ENCODE results near the gene NCMAP. TPM values are rescaled to one million over a fixed set of nuclear protein-coding genes. Genes with fewer than 3 reads are reported as not detected.

Gene NCMAP
- total RNA-seq, 2 experiments from 2014 or later, result 0.99 to 1.1 TPM

DNA sequence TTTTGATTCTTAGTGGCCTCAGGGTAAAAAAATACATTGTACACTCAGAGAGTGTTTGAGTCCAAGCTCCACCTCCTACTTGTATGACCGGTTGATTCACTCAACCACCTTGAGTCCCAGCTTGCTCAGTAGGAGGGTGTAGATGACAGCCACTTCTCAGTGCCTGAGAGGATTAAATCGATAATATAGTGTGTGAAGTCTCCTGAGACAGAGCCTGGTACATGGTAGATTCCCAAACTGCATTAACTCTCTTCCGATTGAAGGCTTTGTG lies 38.4 kb downstream of the NCMAP start:
- ChIA-PET POLR2A (no interaction called here), CTCF (ENCODE audit: unreplicated experiment) (no interaction called here)
- no peak overlapping the region for H3K27ac ChIP-seq (ENCODE audit: low read depth, low read length, poor library complexity, severe bottlenecking)
- H3K9me2 ChIP-seq (ENCODE audit: insufficient read depth, low read length), result no peaks in the 10 kb centered on the region
- no peaks in the 10 kb centered on the region for H3K36me3 ChIP-seq (ENCODE audit: insufficient read depth, low read length)
- no peak for DNase-seq (ENCODE audit: low spot score)
- intact Hi-C loops (cut with micrococcal nuclease; ENCODE audit: unreplicated experiment), result loop anchor here (5.0 kb wide), 1 partner anchor 43 kb away; no protein-coding TSS in a partner anchor
- H2AFZ ChIP-seq (ENCODE audit: low read length), result no peak overlapping the region
- H3K4me2 ChIP-seq (ENCODE audit: low read length), result no peak overlapping the region
- H3K4me3 ChIP-seq (ENCODE audit: low read depth, low read length, poor library complexity, severe bottlenecking), result no peak overlapping the region
- no peaks in the 10 kb centered on the region for H4K20me1 ChIP-seq (ENCODE audit: insufficient read depth, low read length)
- H3K4me1 ChIP-seq (ENCODE audit: insufficient read depth, low read length, poor library complexity, severe bottlenecking), result no peaks in the 10 kb centered on the region
- TF ChIP-seq EZH2phosphoT487 (IDR thresholded peaks at IDR 0.05; ENCODE audit: borderline replicate concordance, low read depth, low read length) (no peak), CTCF (conservative IDR thresholded peaks at IDR 0.05; ENCODE audit: low read length) (no peak)
- H3K79me2 ChIP-seq (ENCODE audit: insufficient read depth, low read depth, low read length), result no peaks in the 10 kb centered on the region
- no peaks in the 10 kb centered on the region for H3K9me3 ChIP-seq (ENCODE audit: low read length)
- BruUV-seq (replicated peaks), result no TSS peak

DNA sequence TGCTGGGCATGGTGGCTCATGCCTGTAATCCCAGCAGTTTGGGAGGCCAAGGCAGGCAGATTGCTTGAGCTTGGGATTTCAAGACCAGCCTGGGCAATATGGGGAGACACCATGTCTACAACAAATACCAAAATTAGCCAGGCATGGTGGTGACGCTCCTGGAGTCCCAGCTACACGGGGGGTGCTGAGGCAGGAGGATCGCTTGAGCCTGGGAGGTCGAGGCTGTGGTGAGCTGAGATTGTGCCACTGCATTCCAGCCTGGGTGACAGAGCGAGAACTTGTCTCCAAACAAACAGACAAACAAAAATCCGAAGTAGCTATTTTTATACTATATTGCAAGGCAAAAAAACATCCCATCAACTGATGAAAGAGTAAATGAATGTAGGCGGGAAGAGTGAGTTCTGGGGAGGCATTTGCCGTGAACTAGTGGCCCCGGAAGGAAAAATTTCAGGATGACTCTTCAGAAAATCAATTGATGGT lies 40.6 kb downstream of the NCMAP start:
- Histone ChIP-seq H3K4me1 (ENCODE audit: insufficient read depth, low read length, poor library complexity, severe bottlenecking) (no peaks in the 10 kb centered on the region), H3K9me2 (ENCODE audit: insufficient read depth, low read length) (no peaks in the 10 kb centered on the region), H4K20me1 (ENCODE audit: insufficient read depth, low read length) (no peaks in the 10 kb centered on the region), H3K4me2 (ENCODE audit: low read length) (no peak overlapping the region), H3K79me2 (ENCODE audit: insufficient read depth, low read depth, low read length) (no peaks in the 10 kb centered on the region), H2AFZ (ENCODE audit: low read length) (no peak overlapping the region), H3K27ac (ENCODE audit: low read depth, low read length, poor library complexity, severe bottlenecking) (no peak overlapping the region), H3K9me3 (ENCODE audit: low read length) (no peaks in the 10 kb centered on the region), H3K4me3 (ENCODE audit: low read depth, low read length, poor library complexity, severe bottlenecking) (no peak overlapping the region), H3K36me3 (ENCODE audit: insufficient read depth, low read length) (no peaks in the 10 kb centered on the region)
- ChIA-PET POLR2A (no interaction called here), CTCF (ENCODE audit: unreplicated experiment) (no interaction called here)
- no peak for DNase-seq (ENCODE audit: low spot score)
- TF ChIP-seq CTCF (conservative IDR thresholded peaks at IDR 0.05; ENCODE audit: low read length) (no peak), EZH2phosphoT487 (IDR thresholded peaks at IDR 0.05; ENCODE audit: borderline replicate concordance, low read depth, low read length) (no peak)
- intact Hi-C loops (cut with micrococcal nuclease; ENCODE audit: unreplicated experiment), result no loop called here
- no TSS peak for BruUV-seq (replicated peaks)

DNA sequence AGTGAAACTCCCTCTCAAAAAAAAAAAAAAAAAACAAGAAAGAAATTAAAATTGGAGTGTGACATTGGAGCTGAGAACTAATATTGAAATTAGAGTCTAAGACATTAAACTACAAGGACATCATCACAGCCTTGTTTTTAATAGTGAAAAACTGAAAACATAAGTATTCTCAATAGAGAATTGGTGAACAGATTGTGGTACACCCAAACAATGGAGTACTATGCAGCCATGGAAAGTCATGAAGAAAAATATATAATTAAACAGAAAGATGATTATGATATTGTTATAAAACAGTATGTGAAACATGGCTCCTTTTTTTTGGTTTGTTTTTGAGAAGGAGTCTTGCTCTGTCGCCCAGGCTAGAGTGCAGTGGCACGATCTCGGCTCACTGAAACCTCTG lies 43.4 kb downstream of the NCMAP start:
- no peak overlapping the region for H3K27ac ChIP-seq (ENCODE audit: low read depth, low read length, poor library complexity, severe bottlenecking)
- no peaks in the 10 kb centered on the region for H3K79me2 ChIP-seq (ENCODE audit: insufficient read depth, low read depth, low read length)
- no peak for TF ChIP-seq CTCF (conservative IDR thresholded peaks at IDR 0.05; ENCODE audit: low read length)
- H3K9me3 ChIP-seq (ENCODE audit: low read length), result no peaks in the 10 kb centered on the region
- no peak overlapping the region for H2AFZ ChIP-seq (ENCODE audit: low read length)
- no peaks in the 10 kb centered on the region for H4K20me1 ChIP-seq (ENCODE audit: insufficient read depth, low read length)
- H3K4me3 ChIP-seq (ENCODE audit: low read depth, low read length, poor library complexity, severe bottlenecking), result no peak overlapping the region
- POLR2A ChIA-PET, result interaction anchor here (0.6 kb wide), 1 partner anchor 166 kb away, joined by 3 read pairs; no protein-coding TSS in a partner anchor
- no peaks in the 10 kb centered on the region for H3K4me1 ChIP-seq (ENCODE audit: insufficient read depth, low read length, poor library complexity, severe bottlenecking)
- CTCF ChIA-PET (ENCODE audit: unreplicated experiment), result no interaction called here
- no peaks in the 10 kb centered on the region for H3K9me2 ChIP-seq (ENCODE audit: insufficient read depth, low read length)
- intact Hi-C loops (cut with micrococcal nuclease; ENCODE audit: unreplicated experiment), result no loop called here
- no TSS peak for BruUV-seq (replicated peaks)
- DNase-seq (ENCODE audit: low spot score), result no peak
- H3K36me3 ChIP-seq (ENCODE audit: insufficient read depth, low read length), result no peaks in the 10 kb centered on the region
- no peak overlapping the region for H3K4me2 ChIP-seq (ENCODE audit: low read length)

Measured in OCI-LY7 (cell line).